ENCODE measurements around the gene RPL3.
"Not testable (repeated sequence)": the region's sequence is repeated elsewhere in the genome, so short reads cannot be mapped to it uniquely, and the experiment has no call there.

The RPL3 gene

GRCh38 chr22:39350757-39351688 is 31.6 kb upstream of the RPL3 start:
- DNase-seq, result no peak

- DNase-seq, result no peak
Observed at GRCh38 chr22:39349967-39350726, 30.7 kb upstream of the RPL3 start, which contains the start of gene SYNGR1. SYNGR1 (plus strand) TSS chr22:39349991; CDS start chr22:39350011, 20 bp downstream.

- DNase-seq, result no peak
Observed at GRCh38 chr22:39349506-39349966, 30.1 kb upstream of the RPL3 start.

GRCh38 chr22:39348909-39349505 is 29.6 kb upstream of the RPL3 start:
- no peak for DNase-seq

GRCh38 chr22:39345231-39345630 is 25.8 kb upstream of the RPL3 start:
- no peak for DNase-seq

GRCh38 chr22:39344046-39344390 is 24.6 kb upstream of the RPL3 start:
- no peak for DNase-seq

- peak; percentile 77 for DNase-seq
Observed at GRCh38 chr22:39343259-39344045, 24.0 kb upstream of the RPL3 start.

- no peak for DNase-seq
Observed at GRCh38 chr22:39341179-39341578, 21.8 kb upstream of the RPL3 start.

- DNase-seq, result not testable (repeated sequence)
Observed at GRCh38 chr22:39339775-39340174, 20.4 kb upstream of the RPL3 start.

GRCh38 chr22:39336411-39336810 is 17.0 kb upstream of the RPL3 start:
- DNase-seq, result no peak

GRCh38 chr22:39332441-39333064 is 13.1 kb upstream of the RPL3 start:
- DNase-seq, result no peak

- not testable (repeated sequence) for DNase-seq
Observed at GRCh38 chr22:39330553-39330952, 11.1 kb upstream of the RPL3 start.

- DNase-seq, result no peak
Observed at GRCh38 chr22:39327995-39328754, 8.8 kb upstream of the RPL3 start.

- DNase-seq, result no peak
Observed at GRCh38 chr22:39325392-39325932, 6.0 kb upstream of the RPL3 start.

- not testable (repeated sequence) for DNase-seq
Observed at GRCh38 chr22:39320616-39321029, 1.2 kb upstream of the RPL3 start.

- no peak for DNase-seq
Observed at GRCh38 chr22:39318507-39319283, 728 bp downstream of the RPL3 start.

- no peak for DNase-seq
Observed at GRCh38 chr22:39317775-39318506, 1.5 kb downstream of the RPL3 start.

GRCh38 chr22:39317084-39317774 is 2.2 kb downstream of the RPL3 start:
- DNase-seq, result peak; percentile 70

All from activated effector memory CD4-positive, alpha-beta T cell treated with anti-CD3 and anti-CD28 coated beads, Interleukin-2, amount 50 U/mL, for 16 hours (primary cell).